SW 1271 (cell line): ENCODE measurements around the gene ACACB.

ENCODE experiments used
- DNase-seq, 2 experiments: peaks; one replicate each; lab custom pipeline; 2025; lab: John Stamatoyannopoulos, UW

Gene ACACB

DNA sequence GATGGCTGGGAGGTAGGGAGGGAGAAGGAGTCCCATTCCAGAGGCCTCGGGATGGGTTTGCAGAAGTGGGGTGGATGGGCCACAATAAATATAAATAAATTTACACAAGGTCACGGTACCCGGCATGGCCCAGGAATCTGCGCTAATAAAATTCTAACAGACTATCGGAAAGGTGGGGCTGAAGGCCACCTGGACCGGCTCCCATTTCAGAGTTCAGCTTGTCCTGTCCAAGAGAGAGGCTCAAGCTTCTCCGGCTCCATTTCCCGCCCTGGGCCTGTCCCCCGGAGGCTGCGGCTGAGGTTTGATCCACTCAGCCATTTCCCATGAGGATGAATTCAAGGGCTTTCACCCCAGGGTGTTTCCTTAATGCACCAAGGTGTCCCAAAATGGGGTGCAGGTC, 162.5 kb downstream of the ACACB start:
- no peak for DNase-seq

- no peak for DNase-seq
Observed at GRCh38 chr12:109279525-109279924, 163.1 kb downstream of the ACACB start.

DNA sequence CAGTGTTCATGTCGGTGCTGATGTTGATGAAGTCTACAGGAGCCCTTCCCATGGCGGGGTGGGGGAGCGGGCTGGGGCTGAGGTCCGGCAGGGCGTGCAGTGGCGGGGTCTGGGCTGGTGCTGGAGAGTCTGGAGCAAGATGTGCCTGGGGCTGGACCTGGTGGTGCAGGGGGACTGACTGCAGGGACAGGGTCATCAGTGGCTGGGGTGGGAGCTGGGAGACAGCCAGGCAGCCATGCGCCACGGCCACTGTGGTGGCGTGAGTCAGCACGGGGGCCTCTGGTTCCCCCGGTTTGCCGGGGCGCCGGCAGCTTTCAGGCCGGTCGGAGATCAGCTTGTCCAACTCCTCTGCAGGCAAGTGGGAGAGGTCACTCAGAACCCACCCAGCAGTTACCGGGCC, 165.1 kb downstream of the ACACB start:
- no peak for DNase-seq

DNA sequence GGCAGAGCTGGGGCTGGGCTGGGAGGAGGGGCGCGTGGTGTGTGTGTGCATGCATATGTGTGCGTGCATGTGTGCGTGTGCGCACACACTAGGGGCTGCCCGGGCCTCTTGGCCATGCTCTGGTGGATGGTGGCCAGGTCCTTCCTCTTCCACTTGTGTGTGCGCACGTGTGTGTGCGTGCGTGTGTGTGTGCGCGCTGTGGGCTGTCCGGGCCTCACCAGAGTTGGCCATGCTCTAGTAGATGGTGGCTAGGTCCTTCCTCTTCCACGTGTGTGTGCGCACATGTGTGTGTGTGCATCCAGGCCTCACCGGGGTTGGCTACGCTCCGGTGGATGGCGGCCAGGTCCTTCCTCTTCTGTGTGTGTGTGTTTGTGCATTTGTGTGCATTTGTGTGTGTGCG, 168.0 kb downstream of the ACACB start:
- no peak for DNase-seq

- DNase-seq: no peak
Observed at GRCh38 chr12:109286252-109286651, 169.9 kb downstream of the ACACB start.

DNA sequence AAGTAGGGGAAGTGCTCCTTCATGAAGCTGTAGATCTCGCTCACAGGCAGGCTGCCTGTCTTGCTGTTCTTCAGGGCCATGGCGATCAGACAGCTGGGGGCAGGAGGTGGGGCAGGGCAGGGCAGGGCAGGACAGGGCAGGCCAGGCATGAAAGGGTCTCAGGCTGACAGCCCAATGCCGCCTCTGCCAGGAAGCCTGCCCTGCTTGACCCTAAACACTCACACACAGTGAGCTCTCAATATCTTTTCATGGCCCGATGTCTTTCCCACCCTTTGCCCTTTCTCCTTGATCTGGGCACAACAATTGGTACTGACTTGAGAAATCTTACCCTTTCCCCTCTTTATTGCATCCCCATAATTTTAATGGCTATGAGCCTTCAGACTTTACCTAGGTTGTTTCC, 170.3 kb downstream of the ACACB start:
- DNase-seq: no peak

- no peak for DNase-seq
Observed at GRCh38 chr12:109287181-109287580, 170.8 kb downstream of the ACACB start.

GRCh38 chr12:109287811-109288469, 171.6 kb downstream of the ACACB start:
- DNase-seq: no peak

GRCh38 chr12:109288571-109288970, 172.2 kb downstream of the ACACB start:
- peak in 1 of 2 experiments; percentile 12 for DNase-seq

GRCh38 chr12:109289004-109289403, 172.6 kb downstream of the ACACB start:
- no peak for DNase-seq

- DNase-seq: no peak
Observed at GRCh38 chr12:109289551-109289950, 173.2 kb downstream of the ACACB start.

- no peak for DNase-seq
Observed at GRCh38 chr12:109290061-109290460, 173.7 kb downstream of the ACACB start.

DNA sequence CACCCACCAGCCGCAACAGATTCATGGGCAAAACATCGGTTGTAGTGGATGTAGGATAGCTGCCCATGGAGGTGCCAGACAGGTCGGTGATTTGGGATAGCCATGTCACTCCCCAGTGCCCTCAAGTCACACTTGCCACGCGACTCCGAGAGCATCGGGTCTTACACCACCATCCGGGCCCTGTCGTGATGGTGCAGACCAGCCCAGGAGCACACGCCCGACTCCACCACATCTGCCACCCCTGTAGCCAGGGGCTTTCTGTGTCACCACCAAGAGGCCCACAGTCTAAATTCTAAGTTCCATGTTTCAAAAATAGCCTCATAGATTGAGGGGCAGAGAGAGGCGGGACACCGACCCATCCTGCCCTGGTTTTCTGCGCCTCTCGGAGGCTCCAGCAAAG, 174.7 kb downstream of the ACACB start:
- DNase-seq: no peak

DNA sequence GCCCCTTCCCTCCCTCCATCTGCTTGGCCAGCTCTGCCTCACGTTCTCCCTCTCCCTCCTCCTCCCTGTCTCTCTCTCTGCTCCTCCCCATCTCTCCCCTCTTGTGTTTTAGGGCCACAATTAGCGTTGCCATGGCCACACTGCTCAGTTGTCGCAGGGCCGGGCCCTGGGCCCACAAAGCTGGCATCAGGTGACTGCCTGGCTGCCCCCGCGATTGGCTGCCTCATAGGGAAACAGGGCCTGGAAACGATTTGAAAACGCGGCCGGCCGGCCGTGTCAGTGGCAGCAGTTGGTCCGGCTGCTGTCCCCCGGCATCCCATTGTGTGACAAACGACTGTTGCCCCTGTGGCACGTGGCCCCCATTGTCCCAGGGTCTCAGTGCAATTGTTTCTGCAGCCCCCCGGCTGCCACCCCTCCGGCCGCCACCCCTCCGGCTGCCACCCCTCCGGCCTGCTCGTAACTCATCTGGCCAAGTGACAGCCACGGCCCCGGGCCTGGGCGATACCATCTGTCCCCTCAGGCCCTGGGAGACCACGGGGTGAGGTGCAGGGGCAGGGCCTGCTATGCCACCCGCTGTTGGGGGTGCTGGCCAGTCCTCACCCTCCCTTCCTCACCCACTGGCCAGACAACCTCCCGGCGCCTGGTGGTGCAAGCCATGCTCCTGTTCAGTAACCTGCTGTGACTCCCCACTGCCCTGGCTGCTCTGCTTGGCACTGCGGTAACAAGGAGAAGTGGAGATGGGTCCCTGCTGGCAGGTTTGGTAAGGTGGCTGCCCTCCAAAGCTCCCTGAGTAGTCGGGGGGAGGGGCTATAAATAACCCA, 175.3 kb downstream of the ACACB start:
- DNase-seq: no peak

DNA sequence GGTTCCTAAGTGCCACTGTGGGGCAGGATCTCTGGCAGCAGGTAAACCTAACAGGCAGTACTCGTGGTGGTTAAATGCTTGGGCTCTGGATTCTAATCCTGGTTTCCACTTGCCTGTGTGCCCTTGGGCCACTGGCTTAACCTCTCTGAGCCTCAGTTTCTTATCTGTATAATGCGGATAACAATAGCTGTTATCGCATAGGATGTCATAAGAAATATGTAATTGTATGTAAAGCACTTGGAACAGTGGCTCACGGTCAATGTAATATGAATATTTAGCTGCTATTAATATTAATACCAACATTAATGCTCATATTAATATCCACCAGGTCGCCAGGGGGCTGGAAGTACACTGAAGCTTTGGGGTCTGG, 175.9 kb downstream of the ACACB start:
- DNase-seq: no peak

DNA sequence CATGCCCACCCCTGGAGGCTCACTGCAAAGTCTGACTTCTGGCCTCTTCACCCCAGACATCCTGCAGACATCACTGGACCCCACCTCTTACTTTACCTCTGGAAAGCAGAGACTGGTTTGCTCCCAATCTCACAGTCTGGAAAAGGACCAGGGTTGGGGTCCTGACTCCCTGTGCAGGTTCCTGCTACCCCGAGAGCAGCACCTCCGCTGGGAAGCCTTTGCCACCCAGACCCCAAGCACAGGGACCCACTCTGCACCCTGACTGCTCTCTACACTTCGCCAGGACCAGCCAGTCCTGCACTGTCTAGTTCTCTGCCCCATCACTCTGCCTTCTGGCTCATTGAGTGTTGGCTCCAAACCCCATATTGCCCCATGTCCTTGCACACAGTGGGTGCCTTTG, 176.7 kb downstream of the ACACB start:
- DNase-seq: no peak

- no peak for DNase-seq
Observed at GRCh38 chr12:109294286-109294796, 178.0 kb downstream of the ACACB start.

- DNase-seq: no peak
Observed at GRCh38 chr12:109295764-109296425, 179.5 kb downstream of the ACACB start.

DNA sequence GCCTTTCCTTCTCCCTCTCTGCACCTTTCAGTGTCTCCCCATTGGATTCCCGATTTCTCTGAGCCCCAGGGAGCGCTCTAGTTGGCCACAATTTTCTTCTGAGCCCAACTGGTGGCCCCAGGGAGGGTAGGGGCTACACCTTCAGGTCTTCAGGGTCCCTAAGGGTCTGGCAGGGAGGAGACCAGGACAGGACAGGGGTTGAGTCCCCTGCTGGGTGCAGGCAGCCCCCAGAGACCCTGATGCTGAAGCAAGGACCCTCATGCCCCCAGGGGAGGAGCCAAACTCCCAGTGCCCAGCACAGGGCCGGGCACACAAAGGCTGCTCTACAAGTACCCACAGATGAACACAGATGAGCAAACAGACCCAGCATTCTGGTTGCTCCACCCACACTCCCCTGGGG, 180.0 kb downstream of the ACACB start:
- no peak for DNase-seq

DNA sequence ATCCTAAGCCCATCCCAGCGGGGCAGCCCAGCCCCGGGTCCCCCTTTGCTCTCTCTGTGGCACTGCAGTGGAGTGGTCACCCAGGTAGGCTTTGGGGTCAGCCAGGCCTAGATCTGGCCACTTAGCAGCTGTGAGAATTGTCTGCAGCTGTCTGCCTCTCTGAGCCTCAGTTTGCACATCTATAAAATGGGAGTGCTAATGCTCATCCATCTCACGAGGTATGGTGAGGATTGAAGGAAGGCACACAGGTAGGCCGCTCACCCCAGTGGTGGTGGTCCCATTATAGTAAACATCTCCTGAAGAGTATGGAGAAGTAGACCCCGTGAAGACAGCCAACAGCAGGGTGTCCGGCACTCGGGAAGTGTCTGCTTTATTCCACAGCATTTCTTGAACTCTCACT, 183.5 kb downstream of the ACACB start:
- DNase-seq: no peak

DNA sequence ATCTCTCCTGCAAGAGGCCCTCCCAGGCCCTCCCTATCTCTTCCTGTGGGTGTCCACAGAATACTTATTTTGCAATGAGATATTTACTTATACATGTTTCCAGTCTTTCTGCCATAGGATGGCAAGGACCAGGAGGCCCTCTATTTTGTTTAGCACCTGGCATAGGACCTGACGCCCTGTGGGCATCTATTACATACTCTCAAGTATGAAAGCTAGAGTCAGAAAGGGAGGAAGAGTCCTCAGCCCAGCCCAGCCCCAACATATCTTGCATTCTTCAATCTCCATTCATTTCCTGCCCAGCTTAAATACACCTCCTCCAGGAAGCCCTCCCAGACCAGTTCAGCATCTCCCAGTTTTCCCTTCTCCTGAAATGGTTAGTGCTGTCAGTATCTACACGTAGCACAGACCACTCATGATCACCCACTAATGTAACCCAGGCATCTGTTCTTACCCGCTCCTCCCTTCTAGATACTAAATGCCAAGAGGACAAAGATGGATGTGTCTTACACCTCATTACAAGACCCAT, 185.3 kb downstream of the ACACB start:
- DNase-seq: no peak

DNA sequence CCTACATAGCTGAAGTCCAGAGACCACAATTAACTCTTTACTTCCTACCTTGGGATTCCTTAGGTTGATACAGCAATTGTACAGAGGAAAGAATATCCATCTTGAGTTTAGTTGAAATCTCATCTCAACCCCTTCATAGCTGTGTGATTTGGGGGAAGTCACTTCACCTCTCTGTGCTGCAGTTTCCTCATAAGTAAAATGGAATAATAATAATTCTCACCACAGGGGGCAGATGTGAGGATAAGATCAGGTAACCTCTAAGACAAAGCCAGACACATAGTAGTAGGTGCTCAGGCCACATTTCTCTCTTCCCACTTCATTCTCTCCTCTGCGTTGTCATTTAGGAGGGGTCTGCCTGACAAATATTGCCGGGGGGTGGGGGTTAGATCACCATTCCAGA, 186.0 kb downstream of the ACACB start:
- DNase-seq: peak in 1 of 2 experiments; percentile 13

DNA sequence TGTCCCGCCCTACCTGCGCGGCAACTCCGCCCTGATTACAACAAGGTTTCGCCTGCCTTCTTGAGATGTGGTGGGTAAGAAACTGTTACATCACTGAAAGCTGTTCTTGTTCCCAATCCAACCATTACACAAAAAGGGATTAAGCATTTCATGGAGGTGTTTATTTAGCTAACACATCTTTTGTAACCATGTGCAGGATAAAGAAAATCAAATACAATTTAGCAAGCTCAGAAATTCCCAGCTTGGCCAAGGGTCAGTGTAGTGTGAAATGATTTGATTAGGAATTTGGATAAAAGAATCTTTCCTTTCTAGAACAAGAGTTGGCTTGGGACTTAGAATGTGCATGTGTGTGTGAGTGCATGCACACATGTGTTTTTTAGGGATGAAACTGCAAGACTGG, 186.4 kb downstream of the ACACB start:
- DNase-seq: no peak
